ENCODE data around the gene TMEM80. TPM values are rescaled to one million over a fixed set of nuclear protein-coding genes. Genes with fewer than 3 reads are reported as not detected.

The TMEM80 gene
- total and polyA plus RNA-seq, 4 donors: 5.1 to 12.4 (median 8.2) TPM

GRCh38 chr11:659532-660085 is 36.0 kb upstream of the TMEM80 start:
- H3K4me1 ChIP-seq (ENCODE audit: control insufficient read depth in 4 of 4, insufficient read depth in 4 of 4, low read length in 3 of 4): peaks cover 13 to 57% (median 49%) of the 10 kb centered on the region in 4 donors
- WGBS: 96% methylated on average over 16 of the region's 16 CpGs
- no peaks in the 10 kb centered on the region for H3K27me3 ChIP-seq (ENCODE audit: control insufficient read depth in 4 of 4, insufficient read depth in 4 of 4, low read length in 3 of 4)
- H3K4me3 ChIP-seq (ENCODE audit: low read depth in 1 of 3, low read length in 3 of 3): no peak overlapping the region
- no peak overlapping the region for H3K27ac ChIP-seq (ENCODE audit: low read depth in 1 of 2, low read length in 2 of 2)
- H3K9ac ChIP-seq (ENCODE audit: low read depth in 1 of 2, low read length in 2 of 2): no peak overlapping the region
- H3K36me3 ChIP-seq (ENCODE audit: control insufficient read depth in 4 of 4, insufficient read depth in 3 of 4, low read depth in 1 of 4, low read length in 3 of 4): peaks cover 0 to 7% (median 3%) of the 10 kb centered on the region in 4 donors
- H3K9me3 ChIP-seq (ENCODE audit: control insufficient read depth in 4 of 4, low read length in 3 of 4): no peaks in the 10 kb centered on the region
- DNase-seq (ENCODE audit: low spot score): no peak
- TF ChIP-seq SP1 (IDR thresholded peaks at IDR 0.05) (no peak), HNF4G (IDR thresholded peaks at IDR 0.05) (no peak), REST (IDR thresholded peaks at IDR 0.05) (no peak), RAD21 (IDR thresholded peaks at IDR 0.05) (no peak), ZBTB33 (IDR thresholded peaks at IDR 0.05) (no peak), FOXA1 (IDR thresholded peaks at IDR 0.05) (no peak), CTCF (IDR thresholded peaks at IDR 0.05; ENCODE audit: low read depth, low read length, missing input control) (no peak), YY1 (IDR thresholded peaks at IDR 0.05) (no peak), EGR1 (IDR thresholded peaks at IDR 0.05; ENCODE audit: low read depth in 2 of 2) (no peak), JUND (IDR thresholded peaks at IDR 0.05) (no peak), MAX (IDR thresholded peaks at IDR 0.05) (no peak), GABPA (IDR thresholded peaks at IDR 0.05 in 1 of 2, conservative IDR thresholded peaks at IDR 0.05 in 1 of 2) (no peak), ATF3 (IDR thresholded peaks at IDR 0.05) (no peak), NR2F2 (IDR thresholded peaks at IDR 0.05) (no peak), RXRA (IDR thresholded peaks at IDR 0.05) (no peak), TAF1 (conservative IDR thresholded peaks at IDR 0.05) (no peak), FOXA2 (IDR thresholded peaks at IDR 0.05) (no peak), HNF4A (conservative IDR thresholded peaks at IDR 0.05) (no peak)

All from liver (tissue), 9 donors.